RWPE1 (cell line): ENCODE measurements around the gene NOP16.

Experiments
- CTCF ChIA-PET: fragments of 350-600 bp; sonication (Branson Sonifier 250); formaldehyde crosslinking; extraction: SDS; loops from one replicate; lab custom pipeline; 2021; lab: Yijun Ruan, JAX
- POLR2A ChIA-PET: fragments of 400-600 bp; formaldehyde crosslinking; extraction: SDS; loops from one replicate; lab custom pipeline; 2020; ENCODE audit warnings: antibody characterized with exemption; ENCODE audit not compliant: low non-redundant PET; lab: Yijun Ruan, JAX
- DNase-seq: peaks from one replicate; pipeline ENCODE4 v3.0.0; 2012; ENCODE audit warnings: low spot score
- H3K27ac ChIP-seq: fragments of 450-650 bp; 2 replicates; pipeline ENCODE4 v1.5.1; 2017
- TF ChIP-seq, protein P1 (sequence below): fragments of 450-650 bp; conservative IDR thresholded peaks from 2 replicates; pipeline ENCODE4 v1.5.1; 2017; ENCODE audit warnings: low read depth, mild to moderate bottlenecking

The NOP16 gene

DNA sequence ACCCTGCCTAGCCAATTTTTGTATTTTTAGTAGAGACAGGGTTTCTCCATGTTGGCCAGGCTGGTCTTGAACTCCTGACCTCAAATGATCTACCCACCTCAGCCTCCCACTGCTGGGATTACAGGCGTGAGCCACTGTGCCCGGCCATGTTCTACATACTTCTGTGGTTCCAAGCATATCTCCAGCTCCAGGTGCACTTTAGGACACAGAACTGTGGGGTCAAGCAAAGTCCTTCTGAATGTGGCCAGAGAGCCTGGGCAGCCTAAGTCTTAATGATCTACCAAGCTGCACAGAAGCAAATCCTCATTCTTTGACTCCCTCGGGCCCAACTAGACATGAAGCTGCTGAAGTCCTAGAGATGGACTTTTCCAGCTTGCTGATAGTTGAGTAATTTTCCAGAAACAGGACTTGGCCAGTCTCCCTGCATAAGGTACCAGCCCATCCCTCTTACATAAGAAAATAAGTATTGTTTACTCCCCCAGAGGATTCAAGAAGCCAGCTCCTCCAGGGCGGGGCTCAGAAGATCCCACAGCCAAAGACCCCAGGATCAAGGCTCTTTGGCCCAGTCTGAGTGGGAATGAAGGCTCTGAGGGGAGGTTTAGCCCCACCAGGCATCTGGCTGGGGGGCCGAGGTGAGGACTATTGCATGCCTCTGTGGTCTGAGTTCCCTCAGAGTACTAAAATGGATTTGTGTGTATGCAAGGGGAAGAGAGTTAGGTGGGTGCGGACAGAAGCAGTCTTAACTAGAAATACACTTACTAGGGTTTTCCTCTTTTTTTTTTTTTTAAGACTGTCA lies 19.3 kb upstream of the NOP16 start:
- ChIA-PET POLR2A (no interaction called here), CTCF (interaction anchor here (0.7 to 1.8 kb wide), 3 partner anchors 41 to 226 kb away, joined by 4 to 9 read pairs (median 4); partner anchors contain the start of gene FAF2)
- DNase-seq, result no peak
- TF ChIP-seq, protein P1, sequence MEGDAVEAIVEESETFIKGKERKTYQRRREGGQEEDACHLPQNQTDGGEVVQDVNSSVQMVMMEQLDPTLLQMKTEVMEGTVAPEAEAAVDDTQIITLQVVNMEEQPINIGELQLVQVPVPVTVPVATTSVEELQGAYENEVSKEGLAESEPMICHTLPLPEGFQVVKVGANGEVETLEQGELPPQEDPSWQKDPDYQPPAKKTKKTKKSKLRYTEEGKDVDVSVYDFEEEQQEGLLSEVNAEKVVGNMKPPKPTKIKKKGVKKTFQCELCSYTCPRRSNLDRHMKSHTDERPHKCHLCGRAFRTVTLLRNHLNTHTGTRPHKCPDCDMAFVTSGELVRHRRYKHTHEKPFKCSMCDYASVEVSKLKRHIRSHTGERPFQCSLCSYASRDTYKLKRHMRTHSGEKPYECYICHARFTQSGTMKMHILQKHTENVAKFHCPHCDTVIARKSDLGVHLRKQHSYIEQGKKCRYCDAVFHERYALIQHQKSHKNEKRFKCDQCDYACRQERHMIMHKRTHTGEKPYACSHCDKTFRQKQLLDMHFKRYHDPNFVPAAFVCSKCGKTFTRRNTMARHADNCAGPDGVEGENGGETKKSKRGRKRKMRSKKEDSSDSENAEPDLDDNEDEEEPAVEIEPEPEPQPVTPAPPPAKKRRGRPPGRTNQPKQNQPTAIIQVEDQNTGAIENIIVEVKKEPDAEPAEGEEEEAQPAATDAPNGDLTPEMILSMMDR, result no peak
- peak overlapping the region; percentile 99 for H3K27ac ChIP-seq

DNA sequence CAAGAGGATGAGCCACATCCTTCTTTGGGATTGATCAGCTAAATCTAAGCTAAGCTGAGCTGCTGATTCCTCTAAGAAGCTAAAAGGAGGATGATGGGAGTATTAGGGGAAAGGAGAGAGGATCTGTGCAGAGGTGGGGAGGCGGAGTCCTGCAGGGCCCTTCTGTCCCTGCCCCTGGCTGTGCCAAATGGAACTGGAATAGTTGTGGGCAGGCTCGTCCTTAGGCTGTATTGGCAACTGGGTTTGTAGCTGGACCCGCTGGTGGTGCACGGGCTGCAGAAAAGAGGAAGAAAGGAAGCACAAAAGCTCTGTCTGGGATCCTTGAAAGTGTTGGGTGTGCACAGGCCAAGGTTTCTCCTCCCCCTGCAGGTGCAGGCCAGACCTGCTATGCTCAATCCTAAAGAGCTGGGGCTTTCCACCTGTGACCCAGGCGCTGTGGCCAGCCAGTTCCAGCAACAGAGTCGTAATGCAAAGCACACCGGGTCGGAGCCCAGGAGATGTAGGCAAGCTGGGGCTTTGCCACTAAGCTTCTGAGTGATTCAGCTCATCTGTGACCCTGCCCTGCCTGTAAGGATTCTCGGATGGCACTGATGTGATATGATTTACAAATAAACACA lies 18.1 kb upstream of the NOP16 start:
- DNase-seq, result no peak
- ChIA-PET POLR2A (interaction anchor here (0.6 to 1.1 kb wide), 3 partner anchors 17 to 90 kb away, joined by 3 to 5 read pairs (median 4); partner anchors contain the start of genes HIGD2A and NOP16), CTCF (no interaction called here)
- TF ChIP-seq, protein P1, result no peak
- peak overlapping the region; percentile 99 for H3K27ac ChIP-seq

DNA sequence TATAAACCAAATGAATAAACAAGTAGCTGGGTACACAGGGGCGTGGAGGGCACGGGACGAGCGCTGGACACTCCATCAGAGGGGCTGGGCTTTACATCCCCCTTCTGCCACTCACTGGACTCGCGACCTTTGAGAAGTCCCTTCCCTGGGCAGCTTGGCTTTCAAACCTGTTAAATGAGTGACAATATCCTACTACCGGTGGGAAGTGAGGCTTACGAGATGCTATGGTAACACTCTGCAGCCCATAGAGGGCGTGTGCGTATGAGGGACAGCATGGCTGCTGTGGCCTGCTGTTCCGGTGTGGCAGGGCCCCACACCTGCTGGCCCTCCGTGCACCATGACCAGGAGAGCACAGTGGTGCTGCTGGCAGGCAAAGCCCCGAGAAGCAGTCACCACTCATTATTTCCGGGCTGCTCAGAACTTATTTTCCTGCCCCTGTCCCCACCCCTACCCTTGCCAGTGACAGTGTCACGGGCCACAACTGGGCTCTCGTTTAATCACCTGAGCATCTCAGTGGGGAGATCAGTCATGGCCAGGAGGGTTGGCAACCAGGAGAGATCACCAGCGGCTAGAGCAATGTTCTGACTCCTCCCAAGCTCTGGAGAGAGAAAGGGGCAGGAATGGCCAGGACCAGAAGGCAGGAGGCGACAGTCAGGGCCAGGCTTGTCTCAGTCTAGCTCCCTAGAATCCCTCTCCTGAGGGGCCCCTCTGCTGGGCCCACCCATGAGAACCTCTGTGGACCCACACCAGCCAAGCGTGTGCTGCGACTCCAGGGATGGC lies 17.4 kb upstream of the NOP16 start:
- TF ChIP-seq, protein P1, result no peak
- POLR2A ChIA-PET, result interaction anchor here (0.6 to 1.1 kb wide), 2 partner anchors 17 to 1141 kb away, joined by 3 to 4 read pairs; partner anchors contain the start of genes HIGD2A and NOP16
- peak overlapping the region; percentile 99 for H3K27ac ChIP-seq
- CTCF ChIA-PET, result no interaction called here
- DNase-seq, result no peak

DNA sequence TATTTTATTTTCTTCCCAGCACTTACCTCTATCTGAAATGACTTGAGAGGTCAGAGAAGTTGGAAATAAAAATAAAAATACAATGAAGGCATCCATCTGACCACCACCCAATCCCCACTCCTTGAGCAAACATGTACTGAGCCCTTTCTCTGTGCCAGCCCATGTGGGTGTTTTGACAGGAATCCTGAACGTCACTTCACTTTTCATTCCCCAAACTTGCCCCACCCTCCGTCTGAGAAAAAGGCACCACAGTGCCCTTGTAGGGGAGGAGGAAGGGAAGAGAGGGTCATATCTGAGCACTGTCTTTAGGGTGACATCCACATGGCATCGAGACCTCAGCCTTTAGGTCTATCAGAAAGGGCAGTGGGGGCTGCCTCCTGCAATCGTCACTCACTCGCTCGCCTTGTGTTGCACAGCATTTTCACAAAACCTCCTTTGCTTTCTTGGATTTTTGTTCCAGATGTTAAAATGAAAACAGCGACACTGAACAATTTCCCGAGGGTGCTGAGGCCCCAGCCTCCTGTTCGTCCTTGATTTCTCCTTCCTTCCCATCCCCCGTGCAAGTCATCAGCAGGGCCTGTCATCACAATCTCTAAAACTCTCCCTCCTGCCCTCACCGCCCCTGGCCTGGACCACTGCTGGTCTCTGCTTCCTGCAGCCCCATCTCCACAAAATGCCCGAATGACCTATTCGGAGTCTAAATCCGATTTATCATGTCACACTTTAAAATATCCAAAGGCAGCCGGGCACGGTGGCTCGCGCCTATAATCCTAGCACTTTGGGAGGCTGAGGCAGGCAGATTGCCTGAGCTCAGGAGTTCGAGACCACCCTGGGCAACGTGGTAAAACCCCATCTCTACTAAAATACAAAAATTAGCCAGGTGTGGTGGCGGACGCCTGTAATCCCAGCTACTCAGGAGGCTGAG lies 13.1 kb upstream of the NOP16 start:
- H3K27ac ChIP-seq, result peak overlapping the region; percentile 99
- ChIA-PET CTCF (interaction anchor here (0.6 to 0.7 kb wide), 2 partner anchors 672 to 1817 kb away, joined by 3 to 6 read pairs; no protein-coding TSS in a partner anchor), POLR2A (interaction anchor here (0.6 kb wide), 1 partner anchor 11 kb away, joined by 3 read pairs; no protein-coding TSS in a partner anchor)
- no peak for DNase-seq
- TF ChIP-seq, protein P1, result no peak

DNA sequence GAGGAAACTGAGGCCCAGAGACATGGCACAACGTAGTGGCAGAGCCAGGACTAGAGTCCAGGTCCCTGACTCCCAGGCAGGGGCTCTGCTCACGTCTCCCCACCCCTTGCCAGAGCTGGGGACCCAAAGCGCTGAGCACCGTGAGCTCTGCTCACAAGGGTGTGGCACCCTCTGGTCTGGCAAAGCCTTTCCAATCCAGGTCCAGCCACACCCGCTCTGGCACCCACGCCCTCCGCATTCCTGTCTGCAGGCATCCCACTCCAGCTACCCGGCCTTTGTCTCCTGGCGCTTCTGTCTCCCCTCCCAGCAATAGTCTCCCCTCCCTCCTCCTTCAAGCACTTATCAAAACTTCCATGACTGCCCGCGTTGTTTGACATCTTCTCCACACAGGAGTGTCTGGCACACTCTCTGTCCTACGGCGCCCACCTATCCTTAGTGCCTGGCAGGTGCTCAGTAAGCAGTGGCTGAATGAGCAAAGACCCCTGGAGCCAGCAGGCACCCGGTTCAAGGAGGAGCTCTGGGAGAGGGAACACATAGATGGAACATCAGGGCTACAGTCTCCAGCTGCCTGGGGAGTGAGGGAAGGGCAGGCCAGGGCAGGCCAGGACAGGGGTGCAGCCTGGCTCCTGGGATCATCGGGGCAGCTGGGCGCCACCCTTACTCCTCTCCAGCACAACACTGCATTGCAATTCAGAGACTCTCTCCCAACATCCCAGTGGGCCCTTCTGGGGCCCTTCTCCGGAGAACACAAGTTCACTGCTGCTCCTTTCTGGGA lies 12.2 kb upstream of the NOP16 start:
- CTCF ChIA-PET, result interaction anchor here (0.6 to 0.9 kb wide), 3 partner anchors 10 to 1816 kb away, joined by 3 to 6 read pairs (median 3); no protein-coding TSS in a partner anchor
- TF ChIP-seq, protein P1, result no peak
- POLR2A ChIA-PET, result interaction anchor here (0.5 to 0.6 kb wide), 2 partner anchors 11 to 12 kb away, joined by 3 read pairs; no protein-coding TSS in a partner anchor
- H3K27ac ChIP-seq, result peak overlapping the region; percentile 99
- peak; percentile 86 for DNase-seq
